HG03097 (cell line): ENCODE measurements around the gene FAM107A.

ENCODE experiments used
- ATAC-seq: cut with Tn5 transposase; IDR thresholded peaks from one replicate; pipeline ENCODE4 v1.9.1; 2021; ENCODE audit not compliant: unreplicated experiment, low FRiP score

FAM107A gene, protein sequence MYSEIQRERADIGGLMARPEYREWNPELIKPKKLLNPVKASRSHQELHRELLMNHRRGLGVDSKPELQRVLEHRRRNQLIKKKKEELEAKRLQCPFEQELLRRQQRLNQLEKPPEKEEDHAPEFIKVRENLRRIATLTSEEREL

GRCh38 chr3:58577269-58577821, at the start of gene FAM107A:
TSS of gene FAM107A (minus strand) at chr3:58577391. CDS start at chr3:58569860, 7,531 bp downstream.
- no peak for ATAC-seq

GRCh38 chr3:58625196-58625824, 48.1 kb upstream of the FAM107A start:
- ATAC-seq = no peak

- no peak for ATAC-seq
Measured at GRCh38 chr3:58624550-58624949, 47.4 kb upstream of the FAM107A start.

DNA sequence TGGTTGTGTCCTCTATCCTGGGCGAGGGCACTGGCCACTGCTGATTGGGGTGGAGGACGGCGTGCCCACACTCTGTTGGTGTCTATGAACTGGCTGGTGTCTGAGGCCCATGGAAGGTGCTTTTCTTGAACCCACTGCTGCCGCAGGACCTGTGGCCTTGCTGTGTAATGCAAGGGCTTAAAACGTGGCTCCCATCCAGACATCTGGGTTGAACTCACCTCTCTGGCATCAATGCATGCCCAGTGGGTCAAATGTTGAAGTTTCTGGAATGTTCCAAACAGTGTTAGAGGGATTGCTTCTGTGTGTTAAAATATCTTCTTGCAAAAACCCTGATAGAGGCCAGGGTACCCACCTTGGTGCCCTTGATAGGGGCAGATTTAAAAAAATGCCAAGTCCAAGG, 46.8 kb upstream of the FAM107A start:
- ATAC-seq = no peak

- ATAC-seq = no peak
Measured at GRCh38 chr3:58623478-58623877, 46.3 kb upstream of the FAM107A start.

- ATAC-seq = no peak
Measured at GRCh38 chr3:58622892-58623291, 45.7 kb upstream of the FAM107A start.

DNA sequence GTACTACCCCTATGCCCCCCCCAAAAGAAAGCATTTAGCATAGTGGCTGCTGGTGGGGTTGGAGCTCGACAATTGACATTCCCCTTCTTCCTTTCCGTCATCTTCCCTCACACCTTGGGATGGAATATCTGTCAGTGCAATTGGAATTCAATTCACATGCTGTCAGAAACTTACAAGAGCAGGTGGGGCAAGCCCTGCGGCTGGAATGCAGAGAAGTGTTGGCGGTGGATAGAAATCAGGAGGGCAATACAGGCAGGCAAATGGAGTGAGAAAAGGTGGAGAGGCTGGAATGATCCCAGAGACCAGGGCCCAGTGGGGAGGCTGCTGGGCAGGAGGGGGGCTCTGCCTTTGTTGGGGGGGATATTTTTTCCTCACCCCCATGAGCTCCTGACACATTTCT, 45.2 kb upstream of the FAM107A start:
- no peak for ATAC-seq

- no peak for ATAC-seq
Measured at GRCh38 chr3:58621086-58621830, 44.1 kb upstream of the FAM107A start.

- no peak for ATAC-seq
Measured at GRCh38 chr3:58620421-58620820, 43.2 kb upstream of the FAM107A start.

DNA sequence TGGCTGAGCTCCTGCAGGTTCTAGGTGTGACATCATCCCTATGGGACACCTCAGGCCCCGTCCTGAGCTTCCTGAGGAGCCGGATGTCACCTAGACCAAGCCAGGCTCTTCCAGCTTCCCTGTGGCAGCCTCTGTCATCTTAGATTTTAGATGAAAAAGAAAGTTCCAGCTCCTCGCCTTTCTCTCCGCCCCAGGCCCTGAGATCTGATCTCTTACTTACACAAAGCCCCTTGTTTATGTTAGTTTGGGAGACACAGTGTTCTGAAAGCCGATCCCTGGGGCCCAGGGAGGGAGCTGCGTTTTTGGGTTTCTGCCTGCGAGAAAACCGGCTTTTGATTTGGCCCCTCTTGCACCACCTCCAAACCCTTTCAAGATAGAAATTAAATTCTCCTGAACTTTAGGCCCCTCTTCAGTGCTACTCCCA, 40.2 kb upstream of the FAM107A start:
- no peak for ATAC-seq

GRCh38 chr3:58613236-58614132, 36.3 kb upstream of the FAM107A start:
- no peak for ATAC-seq

- no peak for ATAC-seq
Measured at GRCh38 chr3:58612830-58613229, 35.6 kb upstream of the FAM107A start.

GRCh38 chr3:58609990-58610389, 32.8 kb upstream of the FAM107A start:
- no peak for ATAC-seq

DNA sequence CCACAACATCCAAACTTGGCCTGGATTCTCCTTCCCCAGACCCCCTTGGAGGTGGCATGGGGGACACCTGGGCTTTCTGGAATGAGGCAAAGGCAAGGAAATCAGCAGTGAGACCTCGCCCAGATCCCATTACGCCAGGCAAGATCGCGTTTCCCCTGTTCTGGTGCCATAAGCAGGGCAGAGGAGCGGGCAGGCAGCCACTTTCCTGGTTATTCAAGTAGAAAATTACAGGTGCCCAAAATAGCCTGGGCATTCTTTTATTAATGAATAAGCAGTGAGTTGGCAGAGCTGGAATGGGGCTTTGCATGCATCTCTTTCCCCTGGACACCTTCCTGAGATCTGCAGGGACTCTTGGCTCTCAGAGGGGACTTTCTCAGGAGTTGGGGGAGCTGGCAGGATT, 31.5 kb upstream of the FAM107A start:
- ATAC-seq = no peak

DNA sequence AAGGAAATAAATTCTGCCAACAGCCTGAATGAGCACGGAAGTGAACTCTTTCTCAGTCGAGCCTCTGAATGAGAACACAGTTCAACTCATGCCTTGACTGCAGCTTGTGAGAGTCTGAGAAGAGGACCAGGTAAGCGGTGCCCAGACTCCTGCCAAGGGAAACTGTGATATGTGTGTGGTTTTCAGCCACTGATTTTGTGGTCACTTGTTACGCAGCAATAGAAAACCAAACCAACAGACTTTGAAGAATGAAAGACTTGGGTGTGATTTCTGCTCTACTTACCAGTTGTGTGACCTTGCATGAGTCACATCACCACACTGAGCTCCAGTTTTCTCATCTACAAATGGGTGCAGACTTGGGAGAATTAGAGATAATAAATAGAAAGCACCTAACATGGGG, 30.6 kb upstream of the FAM107A start:
- ATAC-seq = no peak

DNA sequence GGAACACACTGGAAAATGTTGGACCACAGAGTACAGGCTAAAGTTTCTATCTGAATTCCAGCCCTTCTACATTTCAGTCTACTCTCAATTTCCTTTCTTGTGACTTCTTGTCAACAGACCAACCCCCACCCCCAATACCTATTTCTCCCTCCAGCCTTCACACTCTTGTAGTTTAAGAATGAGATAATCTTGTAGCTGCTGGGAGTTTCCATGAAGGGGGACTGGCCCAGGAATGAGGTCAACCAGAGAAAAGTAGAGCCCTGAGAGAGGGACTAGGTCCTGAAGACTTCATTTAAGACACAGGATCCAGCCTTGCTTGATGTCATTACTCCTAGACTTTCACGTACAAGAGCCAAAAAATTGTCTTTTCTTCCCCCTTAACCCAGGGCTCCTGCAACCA, 29.5 kb upstream of the FAM107A start:
- ATAC-seq = no peak

- ATAC-seq = no peak
Measured at GRCh38 chr3:58604031-58604430, 26.8 kb upstream of the FAM107A start.

DNA sequence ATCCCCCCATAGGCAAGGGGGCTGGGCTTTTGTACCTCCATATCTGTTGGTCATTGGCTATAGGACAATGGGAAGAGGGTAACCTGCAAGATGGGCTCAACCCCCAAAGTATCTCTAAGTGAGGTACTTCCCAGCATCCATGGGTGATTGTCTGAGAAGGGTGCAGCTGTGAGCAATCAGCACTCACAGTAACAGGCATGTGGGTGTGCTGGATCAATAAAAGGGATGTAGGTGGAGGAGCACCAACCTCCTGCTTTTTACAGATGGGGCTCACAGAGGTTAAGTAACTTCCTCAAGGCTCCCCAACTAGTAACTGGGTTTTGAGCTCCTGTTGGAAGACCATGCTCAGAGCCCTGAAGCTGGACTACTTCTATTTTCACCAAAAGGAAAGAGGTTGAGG, 26.4 kb upstream of the FAM107A start:
- no peak for ATAC-seq

DNA sequence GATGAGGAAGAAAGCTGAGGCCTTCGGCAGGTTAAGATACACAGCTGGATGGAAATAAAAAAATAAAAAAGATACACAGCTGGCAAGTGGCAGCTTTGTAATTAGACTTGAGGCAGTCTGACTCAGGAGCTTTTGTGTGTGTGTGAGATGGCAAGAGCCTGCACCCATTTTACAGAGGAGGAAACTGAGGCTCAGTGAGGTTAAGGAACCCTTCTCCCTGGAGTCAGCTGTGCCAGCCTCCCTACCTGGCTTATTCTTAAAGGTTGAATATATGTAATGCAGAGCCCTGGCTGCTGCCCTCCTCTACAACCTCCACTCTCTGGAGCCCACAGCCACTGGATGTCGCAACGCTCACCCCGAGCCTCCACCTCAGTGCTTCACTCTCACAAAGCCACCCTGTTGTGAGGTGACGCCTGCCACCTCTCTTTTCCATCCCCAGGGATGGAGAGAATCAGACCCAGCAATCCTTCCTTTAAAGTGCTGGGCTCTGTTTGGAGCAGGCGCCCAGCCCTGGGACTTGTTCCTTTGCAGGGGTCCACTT, 20.6 kb upstream of the FAM107A start:
- no peak for ATAC-seq

- no peak for ATAC-seq
Measured at GRCh38 chr3:58596834-58597518, 19.8 kb upstream of the FAM107A start.
